AG09319 (cell line): Measurements from ENCODE around the gene RBMS3.
A peak's percentile ranks its signal among the peaks of the same experiment; 100 is the strongest.

Source experiments
- DNase-seq: peaks from one replicate; pipeline ENCODE4 v3.0.0-alpha.2; 2010; ENCODE audit warnings: low read depth; ENCODE audit errors: extremely low read depth
- TF ChIP-seq, protein P1 (sequence below): IDR thresholded peaks from 2 replicates; pipeline ENCODE4 v1.5.1; 2011; ENCODE audit warnings: low read depth, mild to moderate bottlenecking, inconsistent platforms, low read length, moderate library complexity

The RBMS3 gene

DNA sequence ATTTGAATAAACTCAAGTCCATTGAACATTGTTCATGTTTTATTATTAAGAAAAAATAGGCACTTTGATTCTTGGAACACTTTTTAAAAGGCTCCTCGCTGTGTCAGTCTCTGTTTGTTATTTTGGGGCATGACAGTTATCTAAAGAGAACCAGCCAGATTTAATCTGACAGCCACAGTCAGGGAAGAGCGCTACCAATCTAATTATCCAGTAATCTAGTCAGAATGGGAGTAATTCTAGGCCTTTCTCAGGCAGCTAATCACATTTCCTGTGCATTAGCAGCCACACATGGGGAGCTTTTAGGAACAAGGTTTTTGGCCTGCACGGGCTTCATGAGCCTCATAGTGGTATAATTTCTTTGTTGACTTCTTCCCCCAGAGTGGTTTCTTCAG, 362.2 kb downstream of the RBMS3 start:
- no peak for DNase-seq
- TF ChIP-seq, protein P1, sequence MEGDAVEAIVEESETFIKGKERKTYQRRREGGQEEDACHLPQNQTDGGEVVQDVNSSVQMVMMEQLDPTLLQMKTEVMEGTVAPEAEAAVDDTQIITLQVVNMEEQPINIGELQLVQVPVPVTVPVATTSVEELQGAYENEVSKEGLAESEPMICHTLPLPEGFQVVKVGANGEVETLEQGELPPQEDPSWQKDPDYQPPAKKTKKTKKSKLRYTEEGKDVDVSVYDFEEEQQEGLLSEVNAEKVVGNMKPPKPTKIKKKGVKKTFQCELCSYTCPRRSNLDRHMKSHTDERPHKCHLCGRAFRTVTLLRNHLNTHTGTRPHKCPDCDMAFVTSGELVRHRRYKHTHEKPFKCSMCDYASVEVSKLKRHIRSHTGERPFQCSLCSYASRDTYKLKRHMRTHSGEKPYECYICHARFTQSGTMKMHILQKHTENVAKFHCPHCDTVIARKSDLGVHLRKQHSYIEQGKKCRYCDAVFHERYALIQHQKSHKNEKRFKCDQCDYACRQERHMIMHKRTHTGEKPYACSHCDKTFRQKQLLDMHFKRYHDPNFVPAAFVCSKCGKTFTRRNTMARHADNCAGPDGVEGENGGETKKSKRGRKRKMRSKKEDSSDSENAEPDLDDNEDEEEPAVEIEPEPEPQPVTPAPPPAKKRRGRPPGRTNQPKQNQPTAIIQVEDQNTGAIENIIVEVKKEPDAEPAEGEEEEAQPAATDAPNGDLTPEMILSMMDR = no peak

GRCh38 chr3:29644261-29644660, 363.4 kb downstream of the RBMS3 start:
- DNase-seq = peak; percentile 42
- TF ChIP-seq, protein P1 = peak; percentile 20

GRCh38 chr3:29644956-29645636, 364.2 kb downstream of the RBMS3 start:
- no peak for DNase-seq
- TF ChIP-seq, protein P1 = no peak

- no peak for DNase-seq
- TF ChIP-seq, protein P1 = no peak
Measured at GRCh38 chr3:29646043-29646442, 365.2 kb downstream of the RBMS3 start.

DNA sequence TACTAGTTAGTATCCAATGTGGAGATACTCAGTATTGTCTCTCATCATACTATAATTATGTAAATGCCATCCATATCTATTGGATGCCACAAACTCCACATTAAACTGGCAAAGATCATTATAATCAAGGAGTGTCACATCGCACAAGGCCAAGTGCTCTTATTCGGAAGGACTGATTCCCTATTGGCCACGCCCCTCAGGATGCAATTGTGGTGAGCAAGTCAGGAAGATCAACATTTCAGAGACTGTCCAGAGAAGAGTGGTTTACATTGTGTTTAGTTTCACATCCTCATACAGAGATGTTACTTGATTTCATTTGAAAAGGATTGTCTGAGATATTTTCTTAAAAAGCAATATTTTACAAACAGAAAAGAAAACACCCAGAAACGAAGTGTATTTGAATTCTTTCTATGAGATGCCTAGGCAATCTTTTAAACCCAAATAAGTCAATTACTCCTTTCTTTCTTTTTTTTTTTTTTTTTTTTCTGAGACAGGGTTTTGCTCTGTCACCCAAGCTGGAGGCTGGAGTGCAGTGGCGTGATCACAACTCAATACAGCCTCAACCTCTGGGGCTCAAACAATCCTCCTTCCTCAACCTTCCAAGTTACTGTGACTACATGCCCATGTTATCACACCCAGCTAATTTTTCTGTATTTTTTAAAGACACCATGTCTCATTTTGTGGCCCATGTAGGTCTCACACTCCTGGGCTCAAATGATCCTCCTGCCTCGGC, 369.1 kb downstream of the RBMS3 start:
- TF ChIP-seq, protein P1 = no peak
- DNase-seq = no peak

GRCh38 chr3:29653680-29654079, 372.8 kb downstream of the RBMS3 start:
- DNase-seq = no peak
- TF ChIP-seq, protein P1 = no peak

DNA sequence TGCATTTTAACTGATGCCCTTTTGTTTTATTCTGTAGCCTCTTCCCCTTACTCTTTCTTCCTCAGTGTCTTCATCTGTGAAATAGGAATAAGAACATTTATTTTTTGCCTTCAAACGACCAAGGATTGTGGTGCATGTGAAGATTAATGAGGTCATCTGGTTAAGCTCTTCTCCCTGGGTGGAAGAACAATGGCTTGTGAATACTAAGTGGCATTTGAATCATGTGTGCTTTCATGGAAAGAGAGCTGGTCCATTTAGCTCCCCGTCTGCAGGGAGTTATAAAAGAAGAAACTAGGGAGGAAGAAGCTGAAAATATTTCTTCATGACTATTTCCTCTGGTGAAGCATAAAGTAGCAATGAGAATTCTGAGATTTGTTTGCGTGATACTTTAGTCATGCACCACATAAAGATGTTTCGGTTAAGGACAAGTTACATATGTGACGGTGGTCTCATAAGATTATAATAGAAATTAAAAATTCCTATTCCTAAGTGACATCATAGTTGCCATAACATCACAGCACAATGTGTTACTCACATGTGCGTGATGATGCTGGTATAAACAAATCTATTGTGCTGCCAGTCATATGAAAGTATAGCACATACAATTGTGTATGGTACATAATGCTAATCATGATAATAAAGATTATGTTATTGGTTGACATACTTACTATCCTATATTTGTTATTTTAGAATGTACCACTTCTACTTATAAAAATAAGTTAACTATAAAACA, 374.3 kb downstream of the RBMS3 start:
- TF ChIP-seq, protein P1 = no peak
- no peak for DNase-seq
